SHP77 (cell line): ENCODE measurements around the gene CEACAM3.

Experiments
- DNase-seq, 2 experiments: peaks; one replicate each; lab custom pipeline; 2025; lab: John Stamatoyannopoulos, UW

CEACAM3 gene

DNA sequence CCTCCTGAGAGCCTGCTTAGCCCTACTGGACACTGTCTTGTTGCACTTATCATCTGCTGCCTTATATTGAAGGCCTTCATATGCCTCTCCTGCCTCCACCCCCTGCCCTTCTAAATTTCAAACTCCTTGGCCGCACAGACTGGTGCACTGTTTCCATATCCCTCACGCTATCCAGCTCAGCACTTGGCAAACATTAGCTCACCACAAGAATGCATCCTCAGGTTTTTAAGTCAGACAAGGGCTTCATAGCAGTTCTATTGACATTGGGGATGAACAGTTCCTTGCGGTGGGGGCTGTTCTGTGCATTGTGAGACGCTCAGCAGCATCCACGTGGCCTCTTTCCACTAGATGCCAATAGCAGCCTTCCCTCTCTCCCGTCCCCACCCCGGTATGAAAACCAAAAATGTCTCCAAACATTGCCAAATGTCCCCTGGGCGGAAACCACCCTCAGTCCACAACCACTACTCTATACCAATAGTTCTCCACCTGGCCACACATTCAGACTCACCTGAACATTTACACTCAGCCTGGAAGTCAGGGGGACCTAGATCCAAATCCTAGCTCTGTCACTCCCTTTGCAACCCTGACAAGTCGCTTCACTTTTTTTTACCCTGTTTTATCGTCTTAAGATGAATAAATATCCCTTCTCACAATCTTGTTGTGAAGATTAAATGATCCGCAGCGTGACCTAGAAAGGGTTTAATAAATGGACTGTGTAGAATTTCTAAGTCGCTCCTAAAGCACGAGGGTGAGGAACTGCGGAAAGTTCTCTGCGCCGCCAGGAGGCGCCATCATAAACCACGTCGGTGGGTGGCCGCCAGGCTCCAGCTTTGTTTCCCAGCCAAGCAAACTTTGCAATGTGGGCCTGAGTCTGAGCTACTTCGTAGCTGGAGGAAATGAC, 3.6 kb upstream of the CEACAM3 start:
- DNase-seq, result peak in 1 of 2 experiments; percentile 48

DNA sequence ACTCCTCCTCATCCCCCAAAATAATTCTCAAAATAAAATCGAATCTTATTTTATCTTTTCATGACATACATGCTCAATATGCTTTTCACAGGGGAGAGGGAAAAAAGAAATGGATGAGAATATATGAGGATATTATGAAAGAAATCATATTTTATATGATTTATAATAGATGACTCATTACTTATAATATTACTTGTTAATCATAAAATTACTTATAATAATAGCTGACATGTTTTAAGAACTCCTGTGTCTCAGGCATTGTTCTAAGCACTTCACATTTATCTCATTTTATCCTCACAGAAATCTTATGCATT, 3.0 kb upstream of the CEACAM3 start:
- DNase-seq, result no peak

DNA sequence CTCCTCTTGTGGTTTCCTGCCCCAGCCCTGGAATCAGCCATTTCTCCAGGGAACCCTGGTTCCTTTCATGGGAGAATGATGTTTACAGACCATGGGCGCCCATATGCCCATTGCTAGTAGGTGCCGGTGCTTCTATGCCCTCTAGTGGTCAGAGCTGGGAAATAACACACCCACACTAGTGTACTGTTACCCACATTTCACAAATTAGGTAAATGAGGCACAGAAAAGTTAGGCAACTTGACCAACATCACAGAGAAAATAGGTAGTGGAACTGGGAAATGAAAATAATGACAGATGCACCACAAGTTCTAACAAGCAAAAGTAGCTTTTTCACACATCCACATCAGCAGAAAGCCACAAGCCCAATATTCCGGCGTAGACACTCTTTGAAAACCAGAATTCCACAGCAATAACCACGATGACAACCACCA, 1.3 kb upstream of the CEACAM3 start:
- peak in 1 of 2 experiments; percentile 33 for DNase-seq

DNA sequence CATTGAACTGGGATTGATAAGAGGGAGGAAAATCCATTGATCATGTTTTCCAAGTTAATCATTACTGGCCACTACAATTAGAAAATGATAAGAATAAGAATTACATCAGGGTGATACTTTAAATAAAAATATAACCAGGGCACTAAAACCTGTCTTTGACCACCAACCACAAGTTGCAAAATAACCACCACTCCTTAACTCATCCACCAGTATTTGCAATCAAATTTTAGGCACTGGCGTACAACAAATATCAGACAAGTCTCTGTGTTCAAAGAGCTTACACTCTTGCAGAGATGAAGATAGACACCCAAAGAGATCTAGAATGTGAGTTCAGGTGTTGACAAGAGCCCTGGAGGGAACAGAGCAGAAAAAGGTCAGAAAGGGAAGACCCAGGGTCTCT, 514 bp downstream of the CEACAM3 start:
- no peak for DNase-seq

DNA sequence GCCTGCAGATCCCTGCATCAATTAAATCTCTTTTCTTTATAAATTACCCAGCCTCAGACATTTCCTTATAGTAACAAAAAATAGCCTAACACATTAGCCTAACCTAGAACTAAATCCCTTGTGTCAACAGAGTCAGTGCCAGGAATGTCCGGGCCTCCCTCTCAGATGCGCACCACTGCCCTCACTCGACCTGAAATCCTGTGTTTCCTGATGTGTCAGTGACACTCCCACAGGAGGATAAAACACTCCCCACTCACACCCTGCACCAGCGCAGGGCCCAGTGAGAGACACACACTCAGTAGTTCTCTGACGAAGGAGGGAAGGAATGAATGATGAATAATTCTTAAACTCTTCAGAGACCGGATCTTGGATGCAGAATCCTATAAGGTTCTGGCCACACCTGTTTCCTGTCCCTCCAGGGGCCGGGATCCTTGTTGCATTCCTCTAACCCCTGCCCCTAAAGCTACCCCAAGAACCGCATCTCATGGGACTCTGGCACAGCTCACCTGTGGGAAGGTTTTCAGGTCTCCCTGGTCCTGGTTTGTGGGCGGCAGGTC, 3.1 kb downstream of the CEACAM3 start:
- no peak for DNase-seq

DNA sequence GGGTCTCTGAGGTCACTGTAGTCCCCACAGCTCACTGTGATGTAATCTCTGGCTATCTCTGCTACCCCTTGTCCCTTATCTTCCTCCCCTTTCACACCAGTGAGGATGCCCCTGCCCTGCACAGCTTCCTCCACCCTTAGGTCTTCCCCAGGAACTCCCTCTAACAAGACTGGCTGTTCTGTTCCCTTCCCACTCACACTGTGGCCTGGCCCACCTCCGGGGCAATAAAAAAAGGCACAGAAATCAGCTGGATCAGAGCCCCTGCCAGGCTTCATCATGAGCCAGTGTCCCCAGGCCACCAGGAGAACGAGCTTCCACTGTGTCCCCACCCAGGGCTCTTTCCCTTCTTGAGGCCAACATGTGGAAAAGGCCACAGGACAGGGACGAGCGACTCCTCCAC, 4.6 kb downstream of the CEACAM3 start:
- DNase-seq, result no peak

DNA sequence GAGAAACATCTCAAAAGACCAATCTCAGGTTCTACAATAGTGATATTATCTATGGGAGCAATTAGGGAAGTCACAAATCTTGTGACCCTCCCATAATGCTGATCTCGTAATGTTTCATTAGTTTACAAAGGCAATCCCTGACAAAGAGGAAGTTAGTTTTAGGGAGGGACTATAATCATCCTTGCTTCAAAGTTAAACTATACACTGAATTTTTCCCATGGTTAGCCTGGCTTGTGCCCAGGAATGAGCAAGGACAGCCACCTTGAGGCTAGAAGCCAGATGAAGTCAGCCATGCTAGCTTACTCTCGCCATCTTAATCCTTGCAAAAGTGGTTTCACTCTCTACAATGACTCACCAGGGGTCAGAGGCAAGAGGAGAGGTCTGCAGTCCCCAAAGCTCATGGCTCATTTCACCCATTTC, 5.4 kb downstream of the CEACAM3 start:
- DNase-seq, result no peak

DNA sequence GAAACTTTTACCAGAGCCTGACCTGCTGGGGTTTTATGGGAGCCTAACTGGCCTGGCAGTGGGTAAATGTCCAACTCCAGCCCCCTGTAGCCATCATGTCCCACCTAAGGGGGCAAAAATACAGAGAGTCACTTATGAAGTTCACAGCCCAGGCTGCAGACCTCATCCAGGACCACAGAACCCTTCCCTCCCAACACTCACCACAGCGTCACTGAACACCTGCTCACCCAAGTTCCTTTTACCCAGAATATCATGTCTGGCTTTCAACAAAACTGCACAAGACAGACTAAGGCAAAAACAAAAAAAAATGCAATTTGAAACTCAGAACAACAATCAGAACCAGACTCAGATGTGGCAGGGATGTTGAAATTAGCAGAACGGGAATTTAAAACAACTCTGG, 6.4 kb downstream of the CEACAM3 start:
- DNase-seq, result no peak

DNA sequence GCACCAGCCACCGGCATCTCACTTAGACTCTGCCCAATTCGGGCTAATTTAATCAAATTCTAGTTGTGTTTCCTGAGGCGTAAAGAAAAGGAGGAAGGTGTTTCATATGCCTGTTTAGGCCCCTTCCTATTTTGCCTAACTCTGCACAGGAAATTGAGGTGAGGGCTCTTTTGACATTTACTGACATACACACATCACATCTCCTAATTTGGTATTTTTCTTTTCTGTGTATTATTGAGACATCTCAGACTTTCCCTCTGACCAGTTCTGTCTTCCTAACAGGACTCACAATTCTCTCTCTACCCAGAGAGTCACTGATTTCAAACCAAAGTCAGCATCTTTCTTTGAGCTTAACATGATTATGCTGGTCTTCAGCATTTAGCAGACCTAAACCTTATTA, 7.9 kb downstream of the CEACAM3 start:
- no peak for DNase-seq

DNA sequence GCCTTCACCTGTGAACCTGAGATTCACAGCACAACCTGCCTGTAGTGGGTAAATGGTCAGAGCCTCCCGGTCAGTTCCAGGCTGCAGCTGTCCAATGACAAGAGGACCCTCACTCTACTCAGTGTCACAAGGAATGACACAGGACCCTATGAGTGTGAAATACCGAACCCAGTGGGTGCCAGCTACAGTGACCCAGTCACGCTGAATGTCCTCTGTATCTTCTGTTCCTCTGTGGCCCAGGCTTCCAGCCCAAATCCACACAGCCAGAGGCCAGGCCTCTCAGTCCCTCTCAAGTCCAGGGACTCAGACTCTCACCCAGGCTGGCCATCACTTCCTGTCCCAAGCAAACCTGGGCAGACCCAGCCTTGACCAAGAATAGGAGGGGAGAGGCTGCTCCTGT, 10.8 kb downstream of the CEACAM3 start:
- DNase-seq, result no peak

DNA sequence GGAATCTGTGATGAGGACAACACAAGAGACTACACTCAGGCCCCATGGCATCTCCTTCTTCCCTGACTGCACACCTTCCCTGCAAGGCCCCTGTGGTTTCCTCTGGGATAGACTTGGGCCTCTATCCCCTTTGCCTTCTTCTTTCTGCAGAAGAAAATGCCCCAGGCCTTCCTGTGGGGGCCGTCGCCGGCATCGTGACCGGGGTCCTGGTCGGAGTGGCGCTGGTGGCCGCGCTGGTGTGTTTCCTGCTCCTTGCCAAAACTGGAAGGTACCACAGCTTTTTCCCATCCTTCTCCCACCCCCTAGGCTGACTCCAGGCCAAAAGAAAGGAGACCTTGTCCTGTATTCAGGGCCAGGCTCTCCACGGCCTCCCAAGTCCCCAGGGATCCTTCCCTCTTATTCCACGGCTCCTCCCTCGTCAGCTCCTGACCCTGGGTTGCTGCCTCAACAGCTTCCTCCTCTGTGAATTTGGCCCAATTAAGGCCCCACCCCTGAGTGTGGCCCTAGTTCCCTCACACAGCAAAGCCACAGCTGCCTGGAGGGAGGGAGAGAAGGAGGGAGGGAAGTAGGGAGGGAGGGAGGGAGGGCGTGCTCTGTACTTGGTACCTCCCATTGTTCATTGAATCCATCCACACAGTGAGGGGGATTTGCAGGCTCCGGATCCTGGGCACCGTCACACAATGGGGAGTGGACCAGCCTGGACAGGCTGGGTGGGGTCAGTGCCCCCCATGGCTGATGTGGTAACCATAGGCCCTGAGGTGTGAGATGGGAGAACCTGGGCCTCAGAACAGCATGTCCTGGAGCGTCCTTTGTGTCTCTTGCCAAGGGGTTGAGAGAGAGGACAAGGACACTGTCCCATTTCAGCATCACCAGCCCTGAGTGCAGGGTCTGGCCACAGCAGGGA, 12.5 kb downstream of the CEACAM3 start:
- no peak for DNase-seq

DNA sequence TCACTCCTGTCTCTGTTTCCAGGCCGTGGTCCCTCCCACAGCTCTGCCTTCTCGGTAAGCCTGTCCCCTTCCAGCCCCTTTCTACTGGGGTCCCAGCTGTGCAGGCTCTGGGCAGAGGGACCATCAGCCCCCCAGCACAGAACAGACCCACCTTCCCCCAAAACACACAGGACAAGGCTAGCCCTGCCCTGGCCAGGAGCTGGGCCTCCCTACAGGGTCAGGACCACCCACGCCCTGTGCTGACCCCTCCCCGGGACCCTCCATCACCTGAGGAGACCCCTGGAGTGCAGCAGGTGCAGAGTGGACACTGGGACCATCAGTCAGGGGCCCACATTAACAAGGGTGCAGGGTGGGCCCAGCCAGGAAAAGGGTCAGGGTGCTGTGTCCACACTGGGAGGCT, 13.9 kb downstream of the CEACAM3 start:
- DNase-seq, result no peak

DNA sequence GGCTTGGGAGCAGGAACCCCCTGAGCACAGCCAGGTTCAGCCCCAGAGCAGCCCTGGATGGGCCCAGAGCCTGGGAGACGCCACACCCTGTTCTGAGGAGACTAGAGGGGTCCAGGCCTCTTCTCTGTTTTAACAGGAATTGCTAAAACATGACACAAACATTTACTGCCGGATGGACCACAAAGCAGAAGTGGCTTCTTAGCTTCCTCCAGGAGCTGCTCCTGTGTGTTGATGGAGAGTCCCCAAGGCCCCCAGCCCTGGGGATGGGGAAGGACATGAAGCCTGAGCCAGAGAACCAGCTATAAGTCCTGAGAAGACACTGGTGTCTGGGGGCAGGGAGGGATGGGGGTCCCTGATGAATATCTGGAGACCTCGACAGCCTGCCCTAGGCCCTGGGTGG, 14.6 kb downstream of the CEACAM3 start:
- no peak for DNase-seq

DNA sequence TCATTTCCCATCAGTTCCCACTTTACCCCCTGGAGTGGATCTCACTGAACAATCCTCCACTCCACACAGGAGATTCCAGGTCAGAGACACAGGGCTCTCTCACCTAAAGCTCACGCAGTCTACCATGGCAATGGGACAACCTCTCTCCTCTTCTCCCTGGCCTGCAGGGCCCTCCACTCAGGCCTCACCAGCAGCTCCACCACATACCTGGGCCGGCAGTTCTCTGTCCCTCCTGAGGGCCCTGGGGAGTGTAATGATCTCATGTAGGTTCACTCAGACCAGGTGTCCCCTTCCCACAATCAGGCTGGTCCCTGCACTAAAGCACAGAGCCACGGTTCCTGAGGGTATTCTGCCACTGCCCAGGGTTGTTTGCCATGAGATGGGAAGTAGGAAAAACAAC, 15.6 kb downstream of the CEACAM3 start:
- DNase-seq, result no peak

DNA sequence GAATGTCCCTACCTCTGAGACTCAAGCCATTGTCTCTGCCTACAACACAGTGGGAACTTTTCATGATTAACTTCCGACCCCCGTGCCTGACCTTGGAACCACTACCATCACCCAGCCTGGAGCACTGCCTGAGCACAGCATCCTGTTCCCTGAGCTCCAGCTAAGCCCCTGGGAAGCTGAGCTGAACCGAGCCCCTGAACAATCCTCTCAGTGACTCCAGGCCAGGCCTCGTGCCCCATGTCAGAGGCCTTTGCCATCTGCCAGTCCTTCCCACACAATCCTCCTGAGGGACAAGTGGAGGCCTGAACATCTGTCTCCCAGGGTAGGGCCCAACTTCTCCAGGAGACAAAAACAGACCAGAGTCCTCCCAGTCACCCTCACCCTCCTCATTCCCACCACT, 17.5 kb downstream of the CEACAM3 start:
- no peak for DNase-seq

DNA sequence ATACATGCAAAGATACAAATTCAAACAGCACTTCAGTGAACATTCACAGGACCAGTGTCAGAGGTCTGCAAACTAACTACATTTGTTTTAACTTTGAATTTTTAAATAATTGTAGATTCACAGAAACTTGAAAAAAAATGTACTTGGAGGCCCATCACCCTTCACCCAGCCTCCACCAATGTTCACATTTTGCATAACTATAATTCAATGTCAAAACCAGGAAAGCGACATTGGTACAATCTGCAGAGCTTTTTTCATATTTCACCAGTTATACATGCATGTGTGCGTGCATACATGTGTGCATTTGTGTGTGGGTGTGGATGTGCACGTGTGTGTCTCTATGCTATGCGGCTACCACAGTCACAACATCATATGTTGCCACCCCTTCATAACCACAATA, 18.9 kb downstream of the CEACAM3 start:
- no peak for DNase-seq

DNA sequence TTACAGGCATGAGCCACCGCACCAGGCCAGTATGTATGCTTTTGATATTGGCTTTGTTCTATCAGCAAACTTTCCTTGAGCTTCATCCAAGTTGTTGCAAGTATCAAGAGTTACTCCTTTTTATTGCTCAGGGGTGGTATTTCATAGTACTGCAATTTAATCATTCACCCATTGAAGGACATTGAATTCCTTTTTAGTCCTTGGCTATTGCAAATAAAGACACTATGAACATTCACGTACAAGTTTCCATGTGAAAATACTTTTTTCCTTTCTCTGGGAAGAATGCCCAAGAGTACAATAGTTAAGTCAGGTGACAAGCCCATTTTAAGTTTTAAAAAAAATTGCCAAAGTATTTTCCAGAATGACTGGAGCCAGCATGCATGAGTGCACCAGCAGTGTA, 20.4 kb downstream of the CEACAM3 start:
- no peak for DNase-seq

DNA sequence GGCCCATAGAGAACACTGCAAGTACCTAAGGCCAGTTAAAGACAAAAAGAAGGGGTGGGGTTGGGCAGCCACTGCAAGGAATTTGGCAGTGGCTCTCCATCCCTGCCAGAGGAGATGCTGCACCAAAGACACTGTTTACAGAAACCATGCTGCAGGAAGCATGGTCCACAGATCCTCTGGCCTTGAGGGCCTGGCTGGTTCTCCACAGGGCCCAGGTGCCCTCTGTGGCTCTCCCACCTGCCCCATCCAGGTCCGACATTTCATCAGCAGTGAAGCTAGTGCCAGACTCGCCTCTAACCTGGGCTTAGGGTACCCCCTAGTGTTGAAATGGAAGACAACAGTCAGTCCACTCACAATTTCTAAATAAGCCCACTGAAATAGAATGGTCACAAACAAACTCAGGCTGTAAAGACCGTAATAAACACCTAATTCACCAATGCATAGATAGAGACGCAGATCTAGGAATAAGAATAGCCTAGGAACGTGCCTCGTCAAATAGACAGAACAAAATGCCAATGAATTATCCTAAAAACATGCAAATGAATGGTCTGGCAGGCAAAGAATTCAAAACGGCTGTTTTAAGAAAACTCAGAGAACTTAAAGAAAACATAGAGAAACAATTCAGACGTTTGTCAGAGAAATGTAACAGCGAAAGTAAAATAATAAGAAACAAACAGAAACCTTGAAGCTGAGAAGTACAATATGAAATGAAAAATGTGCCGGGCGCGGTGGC, 24.8 kb downstream of the CEACAM3 start:
- DNase-seq, result peak; percentile 59 to 67

DNA sequence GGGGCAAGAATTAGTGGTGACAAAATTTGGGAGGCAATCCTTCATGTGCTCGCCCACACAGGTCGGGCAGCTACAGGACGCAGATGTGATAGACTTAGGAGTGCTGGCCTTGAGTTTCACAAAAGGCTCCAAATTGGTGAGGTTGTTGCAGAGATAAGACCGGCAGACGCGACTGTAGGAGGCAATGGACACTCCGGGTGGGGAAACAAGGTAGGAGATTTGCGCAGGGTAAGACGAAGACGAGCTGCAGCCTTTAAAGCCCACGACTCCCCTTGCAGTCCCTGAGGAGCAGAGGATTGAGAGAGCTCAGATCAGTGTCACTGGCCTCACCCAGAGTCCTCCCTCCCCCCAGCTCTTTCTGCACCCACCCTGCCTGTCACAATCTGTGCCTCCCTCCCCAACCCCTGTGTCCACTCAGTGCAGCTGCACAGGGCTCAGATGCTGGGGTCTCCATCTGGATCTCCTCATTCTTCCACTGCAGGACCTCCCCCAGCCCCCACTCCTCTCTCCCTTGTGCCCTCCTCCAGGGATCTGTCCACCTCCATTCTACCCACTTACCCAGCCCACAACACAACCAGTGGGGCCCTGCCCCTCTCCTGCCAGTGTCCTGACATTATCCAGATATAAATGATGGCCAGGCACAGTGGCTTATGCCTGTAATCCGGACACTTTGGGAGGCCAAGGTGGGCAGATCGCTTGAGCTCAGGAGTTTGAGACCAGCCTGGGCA, 41.8 kb downstream of the CEACAM3 start:
- DNase-seq, result no peak

DNA sequence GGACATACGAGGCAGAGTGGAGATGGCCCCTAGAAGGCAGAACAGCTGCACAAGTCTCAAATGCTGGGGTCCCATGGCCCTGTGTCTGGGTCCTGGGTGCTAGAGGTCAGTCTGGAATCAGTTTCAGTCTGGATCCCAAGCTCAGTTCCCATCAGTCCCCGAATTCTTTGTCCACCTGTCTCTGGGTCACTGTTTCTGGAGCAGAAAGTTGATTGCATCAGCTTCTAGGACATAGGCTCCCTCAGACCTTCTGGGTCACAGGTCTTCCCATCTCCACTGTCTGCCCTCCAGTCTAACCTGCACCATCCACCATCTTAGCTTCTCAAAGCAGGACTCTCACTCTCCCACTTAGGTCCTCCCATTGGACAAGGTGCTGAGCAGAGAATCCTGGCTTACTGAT, 42.8 kb downstream of the CEACAM3 start:
- no peak for DNase-seq

DNA sequence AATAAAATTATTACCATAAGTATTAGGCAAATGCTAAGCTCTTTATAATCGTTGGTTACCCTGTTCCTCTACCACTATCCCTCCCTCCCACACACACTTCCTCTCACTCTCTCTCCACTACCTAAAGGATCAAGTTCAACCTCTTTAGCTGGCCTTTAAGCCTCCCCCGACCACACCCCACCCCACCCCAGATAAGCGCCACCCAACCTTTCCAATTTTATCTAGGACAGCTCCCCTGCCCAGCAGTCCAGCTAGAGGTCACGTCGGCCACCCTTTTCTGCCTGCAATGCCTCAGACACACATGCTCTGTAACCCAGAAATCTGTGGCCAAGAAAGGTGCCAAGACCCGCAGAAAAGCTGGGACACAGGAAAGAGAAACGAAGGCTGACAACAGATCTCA, 47.0 kb downstream of the CEACAM3 start:
- no peak for DNase-seq
